Smooth muscle cell (in vitro differentiated cells): ENCODE results near the gene CD37. TPM values are rescaled to one million over a fixed set of nuclear protein-coding genes. Genes with fewer than 3 reads are reported as not detected.
A peak's percentile ranks its signal among the peaks of the same experiment; 100 is the strongest.
"Not testable (repeated sequence)": the region's sequence is repeated elsewhere in the genome, so short reads cannot be mapped to it uniquely, and the experiment has no call there.

Source experiments
- DNase-seq: peaks from one replicate; lab custom pipeline; 2025; ENCODE audit not compliant: unreplicated experiment; lab: John Stamatoyannopoulos, UW
- H2AFZ ChIP-seq: fragments of 200-600 bp; sonication (generic); 2 replicates; pipeline ENCODE4 v1.6.0; 2016; ENCODE audit warnings: antibody characterized with exemption, low read depth, mild to moderate bottlenecking
- H3F3A ChIP-seq: fragments of 200-600 bp; sonication (generic); 2 replicates; pipeline ENCODE4 v1.6.0; 2017; ENCODE audit warnings: antibody characterized with exemption, low read depth
- H3K27ac ChIP-seq: fragments of 200-600 bp; sonication (generic); 2 replicates; pipeline ENCODE4 v1.5.1; 2016; ENCODE audit warnings: low read depth, mild to moderate bottlenecking
- H3K27me3 ChIP-seq: fragments of 200-600 bp; sonication (generic); 2 replicates; pipeline ENCODE4 v1.6.1; 2016; ENCODE audit warnings: low read depth, mild to moderate bottlenecking
- H3K36me3 ChIP-seq: fragments of 200-600 bp; sonication (generic); 2 replicates; pipeline ENCODE4 v1.5.1; 2016; ENCODE audit warnings: low read depth
- H3K4me1 ChIP-seq: fragments of 200-600 bp; sonication (generic); 2 replicates; pipeline ENCODE4 v1.5.1; 2016; ENCODE audit warnings: low read depth
- H3K4me2 ChIP-seq: fragments of 200-600 bp; sonication (generic); 2 replicates; pipeline ENCODE4 v1.6.0; 2016; ENCODE audit warnings: mild to moderate bottlenecking
- H3K4me3 ChIP-seq: fragments of 200-600 bp; sonication (generic); 2 replicates; pipeline ENCODE4 v1.5.1; 2016; ENCODE audit warnings: mild to moderate bottlenecking
- H3K79me2 ChIP-seq: fragments of 200-600 bp; sonication (generic); 2 replicates; pipeline ENCODE4 v1.6.0; 2016; ENCODE audit warnings: low read depth, mild to moderate bottlenecking
- H3K9ac ChIP-seq: fragments of 200-600 bp; sonication (generic); 2 replicates; pipeline ENCODE4 v1.6.0; 2016; ENCODE audit warnings: low read depth
- H3K9me3 ChIP-seq: fragments of 200-600 bp; sonication (generic); replicated peaks from 2 replicates; pipeline ENCODE4 v1.5.1; 2016; ENCODE audit warnings: low read depth
- H4K20me1 ChIP-seq: fragments of 200-600 bp; sonication (generic); 2 replicates; pipeline ENCODE4 v1.6.0; 2016; ENCODE audit warnings: low read depth
- WGBS: methylation state at CpG from one replicate; pipeline ENCODE4 v1.1.7; 2016; ENCODE audit warnings: low lambda C conversion rate; 5-methylcytosine and 5-hydroxymethylcytosine counted together
- polyA plus RNA-seq: library from polyadenylated mRNA; unstranded; fragments of >200 nt; fragmentation: Nextera tagmentation; extraction: Ambion mirVana; gene quantifications from 2 replicates; pipeline ENCODE4 v1.2.1, GENCODE V29; 2016
- total RNA-seq: library from RNA; depleted of rRNA; stranded (reverse); fragments of >200 nt; gene quantifications from 2 replicates; pipeline ENCODE4 v1.2.3, GENCODE V29; 2014
- TF ChIP-seq, protein P1 (sequence below): fragments of 200-600 bp; sonication (generic); IDR thresholded peaks from 2 replicates; pipeline ENCODE4 v1.5.1; 2017; ENCODE audit warnings: borderline replicate concordance, mild to moderate bottlenecking, antibody characterized with exemption; ENCODE audit not compliant: insufficient read depth, poor library complexity, severe bottlenecking

Gene CD37
- total and polyA plus RNA-seq, 2 experiments from 2014 or later, result 7.0 TPM; not detected in 1

DNA sequence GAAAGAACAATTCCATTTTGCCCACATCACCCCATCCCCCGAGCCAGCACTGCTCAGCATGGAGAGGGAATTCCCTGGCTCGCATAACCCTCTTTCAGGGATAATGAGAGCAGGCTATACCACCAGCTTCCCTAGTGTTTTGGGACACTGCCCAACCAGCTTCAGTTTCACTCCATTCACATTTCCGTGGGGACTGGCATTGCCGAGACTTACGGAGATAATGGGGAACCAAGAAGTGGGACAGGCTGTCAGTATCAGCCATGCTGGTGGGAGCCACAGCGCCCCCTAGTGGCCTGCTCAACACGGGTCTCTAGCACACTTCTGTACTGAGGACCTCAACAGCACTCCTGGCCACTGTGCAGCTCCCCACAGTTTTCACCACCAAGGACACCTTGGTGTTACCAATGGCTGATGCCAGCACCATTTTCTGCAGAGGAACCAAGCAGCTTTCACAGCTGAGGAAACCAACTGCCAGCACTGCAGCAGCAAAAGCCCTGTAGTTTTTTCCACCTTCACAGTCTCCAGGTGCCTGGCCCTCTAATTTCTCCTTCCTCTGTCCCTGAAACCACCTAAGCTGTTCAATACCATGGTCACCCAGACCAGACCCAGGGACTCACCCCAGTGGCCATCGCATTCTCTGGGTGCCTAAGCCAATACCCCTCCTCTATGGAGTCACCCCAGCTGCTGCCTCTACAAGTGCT is 33.9 kb upstream of the CD37 start:
- Histone ChIP-seq H3K27ac (no peak overlapping the region), H3F3A (no peaks in the 10 kb centered on the region), H3K36me3 (no peaks in the 10 kb centered on the region), H3K4me1 (no peaks in the 10 kb centered on the region), H3K4me3 (no peak overlapping the region), H2AFZ (no peak overlapping the region), H4K20me1 (no peaks in the 10 kb centered on the region), H3K9me3 (no peaks in the 10 kb centered on the region), H3K9ac (no peak overlapping the region), H3K4me2 (no peak overlapping the region), H3K27me3 (no peaks in the 10 kb centered on the region), H3K79me2 (no peaks in the 10 kb centered on the region)
- peak; percentile 10 for DNase-seq
- TF ChIP-seq, protein P1, sequence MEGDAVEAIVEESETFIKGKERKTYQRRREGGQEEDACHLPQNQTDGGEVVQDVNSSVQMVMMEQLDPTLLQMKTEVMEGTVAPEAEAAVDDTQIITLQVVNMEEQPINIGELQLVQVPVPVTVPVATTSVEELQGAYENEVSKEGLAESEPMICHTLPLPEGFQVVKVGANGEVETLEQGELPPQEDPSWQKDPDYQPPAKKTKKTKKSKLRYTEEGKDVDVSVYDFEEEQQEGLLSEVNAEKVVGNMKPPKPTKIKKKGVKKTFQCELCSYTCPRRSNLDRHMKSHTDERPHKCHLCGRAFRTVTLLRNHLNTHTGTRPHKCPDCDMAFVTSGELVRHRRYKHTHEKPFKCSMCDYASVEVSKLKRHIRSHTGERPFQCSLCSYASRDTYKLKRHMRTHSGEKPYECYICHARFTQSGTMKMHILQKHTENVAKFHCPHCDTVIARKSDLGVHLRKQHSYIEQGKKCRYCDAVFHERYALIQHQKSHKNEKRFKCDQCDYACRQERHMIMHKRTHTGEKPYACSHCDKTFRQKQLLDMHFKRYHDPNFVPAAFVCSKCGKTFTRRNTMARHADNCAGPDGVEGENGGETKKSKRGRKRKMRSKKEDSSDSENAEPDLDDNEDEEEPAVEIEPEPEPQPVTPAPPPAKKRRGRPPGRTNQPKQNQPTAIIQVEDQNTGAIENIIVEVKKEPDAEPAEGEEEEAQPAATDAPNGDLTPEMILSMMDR, result peak; percentile 87
- WGBS, result 46% methylated on average over 8 of the region's 8 CpGs

DNA sequence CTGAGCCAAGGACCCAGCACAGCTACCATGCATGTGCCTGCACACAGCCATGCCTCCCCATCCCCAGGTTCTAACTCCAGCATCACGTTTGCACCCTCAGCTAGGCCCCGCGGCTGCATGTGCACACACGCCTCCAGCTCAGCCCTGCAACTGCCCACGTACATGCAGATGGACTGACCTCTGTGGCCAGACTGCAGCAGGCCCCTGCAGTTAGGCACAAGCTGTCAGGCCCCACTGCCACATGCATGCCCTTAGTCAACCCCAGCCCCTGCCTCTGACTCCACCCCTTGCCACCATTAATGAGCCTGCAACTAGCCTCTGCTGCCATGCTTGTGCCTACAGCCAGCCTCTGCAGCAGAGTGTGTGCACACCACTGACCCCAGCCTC is 33.3 kb upstream of the CD37 start:
- H2AFZ ChIP-seq, result no peak overlapping the region
- no peak overlapping the region for H3K27ac ChIP-seq
- DNase-seq, result no peak
- H3K27me3 ChIP-seq, result no peaks in the 10 kb centered on the region
- H3K4me1 ChIP-seq, result no peaks in the 10 kb centered on the region
- no peak overlapping the region for H3K4me2 ChIP-seq
- no peak overlapping the region for H3K4me3 ChIP-seq
- TF ChIP-seq, protein P1, result no peak
- H3K9ac ChIP-seq, result no peak overlapping the region
- no peaks in the 10 kb centered on the region for H3K79me2 ChIP-seq
- 88% methylated on average over 5 of the region's 5 CpGs for WGBS
- no peaks in the 10 kb centered on the region for H3K9me3 ChIP-seq
- H3K36me3 ChIP-seq, result no peaks in the 10 kb centered on the region
- H3F3A ChIP-seq, result no peaks in the 10 kb centered on the region
- H4K20me1 ChIP-seq, result no peaks in the 10 kb centered on the region

DNA sequence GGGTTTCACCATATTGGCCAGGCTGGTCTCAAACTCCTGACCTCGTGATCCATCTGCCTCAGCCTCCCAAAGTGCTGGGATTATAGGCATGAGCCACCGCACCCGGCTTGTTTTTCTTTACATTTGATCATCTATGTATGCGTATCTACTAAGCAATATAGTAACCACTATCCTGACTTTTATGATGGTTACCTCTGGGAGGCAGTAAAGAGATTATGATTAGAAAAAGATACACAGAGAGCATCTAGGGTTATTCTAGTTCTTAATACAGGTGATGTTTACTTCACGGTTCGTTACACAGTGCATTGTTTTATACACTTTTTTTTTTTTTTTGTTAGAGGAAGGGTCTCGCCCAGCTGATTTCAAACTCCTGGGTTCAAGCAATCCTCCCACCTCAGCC is 28.5 kb upstream of the CD37 start:
- H3K79me2 ChIP-seq, H4K20me1 ChIP-seq, H3K27me3 ChIP-seq, H3K4me3 ChIP-seq, H3K36me3 ChIP-seq, H3K4me1 ChIP-seq, H3F3A ChIP-seq, H3K9ac ChIP-seq, DNase-seq, H3K9me3 ChIP-seq, H3K27ac ChIP-seq, H3K4me2 ChIP-seq, H2AFZ ChIP-seq: not testable (repeated sequence)
- WGBS, result 80% methylated on average over 7 of the region's 7 CpGs

DNA sequence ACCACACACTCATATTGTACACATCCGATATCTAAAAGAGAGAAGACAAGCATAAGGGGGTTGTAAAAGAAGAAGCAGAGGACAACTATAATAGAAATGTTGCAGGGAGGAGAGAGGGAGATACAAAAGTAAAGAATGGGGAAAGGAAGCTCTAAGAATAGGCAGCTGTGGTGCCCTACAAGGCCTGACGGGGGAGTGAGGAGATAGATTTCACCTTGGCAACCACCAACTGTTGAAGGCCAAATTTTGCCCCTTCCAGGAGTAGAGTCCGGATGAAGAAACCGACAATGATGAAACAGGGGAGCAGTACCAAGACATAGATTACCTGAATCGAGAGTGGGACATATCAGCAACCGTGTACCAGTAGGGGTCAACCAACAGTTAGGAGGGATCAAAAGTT is 26.1 kb upstream of the CD37 start:
- H3K4me2 ChIP-seq, result no peak overlapping the region
- no peak overlapping the region for H3K27ac ChIP-seq
- H3K27me3 ChIP-seq, result no peaks in the 10 kb centered on the region
- H3K4me3 ChIP-seq, result no peak overlapping the region
- WGBS, result 94% methylated on average over 6 of the region's 6 CpGs
- no peak overlapping the region for H3K9ac ChIP-seq
- no peaks in the 10 kb centered on the region for H3K9me3 ChIP-seq
- H3K79me2 ChIP-seq, result no peaks in the 10 kb centered on the region
- TF ChIP-seq, protein P1, result no peak
- no peaks in the 10 kb centered on the region for H3K4me1 ChIP-seq
- no peaks in the 10 kb centered on the region for H4K20me1 ChIP-seq
- H3F3A ChIP-seq, result no peaks in the 10 kb centered on the region
- DNase-seq, result no peak
- no peak overlapping the region for H2AFZ ChIP-seq
- H3K36me3 ChIP-seq, result peaks cover 8% of the 10 kb centered on the region
